ENCODE data around the gene MTCL1. TPM values are rescaled to one million over a fixed set of nuclear protein-coding genes. Genes with fewer than 3 reads are reported as not detected.

Gene MTCL1
- polyA plus RNA-seq, 3 donors: not detected

DNA sequence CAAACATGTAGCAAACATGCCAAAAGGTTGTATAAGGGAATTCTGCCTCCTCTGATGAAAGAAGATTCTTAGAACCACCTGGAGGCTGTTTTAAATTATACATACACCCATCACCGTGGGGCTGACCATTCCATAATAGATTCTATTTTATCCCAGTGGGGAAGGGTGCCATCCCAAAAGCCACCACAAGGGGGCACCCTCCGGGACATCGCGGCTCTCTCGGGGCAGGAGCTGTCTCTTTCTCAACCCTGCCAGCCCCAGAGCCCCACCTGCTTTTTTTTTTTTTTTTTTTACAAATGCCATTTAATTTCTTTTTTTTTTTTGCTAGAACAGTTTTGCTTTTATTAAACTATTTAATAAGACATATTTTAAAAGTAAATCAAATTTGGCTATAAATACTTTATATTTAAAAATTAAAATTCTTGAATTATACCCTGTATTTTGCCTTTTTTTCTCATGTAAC lies 8.6 kb upstream of the MTCL1 start:
- intact Hi-C loops (cut with micrococcal nuclease): loop anchor here (5.0 kb wide), 1 partner anchor 291 kb away; no protein-coding TSS in a partner anchor
- peaks cover 4 to 17% of the 10 kb centered on the region in 2 donors for H3K27me3 ChIP-seq (ENCODE audit: control insufficient read depth in 2 of 2, insufficient read depth in 2 of 2, low read length in 2 of 2)
- H4K20me1 ChIP-seq (ENCODE audit: insufficient read depth, low read length): no peaks in the 10 kb centered on the region
- no peaks in the 10 kb centered on the region for H3K36me3 Mint-ChIP-seq
- WGBS (ENCODE audit: insufficient coverage): no CpG with 5 or more reads among the region's 5 CpGs
- no peak overlapping the region for H3K27ac ChIP-seq (ENCODE audit: low read depth in 1 of 2, low read length in 2 of 2)
- H3K4me3 ChIP-seq (replicated peaks in 1 of 3; ENCODE audit: low read depth in 2 of 3, low read length in 3 of 3): no peak overlapping the region
- H3K9me3 Mint-ChIP-seq: peaks cover 0 to 3% (median 0%) of the 10 kb centered on the region in 7 donors
- H3K9ac ChIP-seq (ENCODE audit: insufficient read depth, low read length, poor library complexity, severe bottlenecking): no peak overlapping the region
- no peaks in the 10 kb centered on the region for H3K79me2 ChIP-seq (ENCODE audit: insufficient read depth, low read length)
- H3K4me2 ChIP-seq (replicated peaks; ENCODE audit: extremely low read depth, low read length, poor library complexity, severe bottlenecking): no peak overlapping the region
- H3K4me1 ChIP-seq (ENCODE audit: control insufficient read depth in 1 of 2, insufficient read depth in 2 of 2, low read length in 2 of 2): no peaks in the 10 kb centered on the region
- TF ChIP-seq, protein P1, sequence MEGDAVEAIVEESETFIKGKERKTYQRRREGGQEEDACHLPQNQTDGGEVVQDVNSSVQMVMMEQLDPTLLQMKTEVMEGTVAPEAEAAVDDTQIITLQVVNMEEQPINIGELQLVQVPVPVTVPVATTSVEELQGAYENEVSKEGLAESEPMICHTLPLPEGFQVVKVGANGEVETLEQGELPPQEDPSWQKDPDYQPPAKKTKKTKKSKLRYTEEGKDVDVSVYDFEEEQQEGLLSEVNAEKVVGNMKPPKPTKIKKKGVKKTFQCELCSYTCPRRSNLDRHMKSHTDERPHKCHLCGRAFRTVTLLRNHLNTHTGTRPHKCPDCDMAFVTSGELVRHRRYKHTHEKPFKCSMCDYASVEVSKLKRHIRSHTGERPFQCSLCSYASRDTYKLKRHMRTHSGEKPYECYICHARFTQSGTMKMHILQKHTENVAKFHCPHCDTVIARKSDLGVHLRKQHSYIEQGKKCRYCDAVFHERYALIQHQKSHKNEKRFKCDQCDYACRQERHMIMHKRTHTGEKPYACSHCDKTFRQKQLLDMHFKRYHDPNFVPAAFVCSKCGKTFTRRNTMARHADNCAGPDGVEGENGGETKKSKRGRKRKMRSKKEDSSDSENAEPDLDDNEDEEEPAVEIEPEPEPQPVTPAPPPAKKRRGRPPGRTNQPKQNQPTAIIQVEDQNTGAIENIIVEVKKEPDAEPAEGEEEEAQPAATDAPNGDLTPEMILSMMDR (IDR thresholded peaks at IDR 0.05): peak; percentile 93
- H2AFZ ChIP-seq (ENCODE audit: insufficient read depth, low read depth, low read length, poor library complexity, severe bottlenecking): no peak overlapping the region
- H3K9me3 ChIP-seq (replicated peaks in 1 of 2; ENCODE audit: control insufficient read depth in 1 of 2, insufficient read depth in 1 of 2, low read length in 2 of 2): no peaks in the 10 kb centered on the region
- no peaks in the 10 kb centered on the region for H3K36me3 ChIP-seq (replicated peaks in 1 of 2; ENCODE audit: control insufficient read depth in 1 of 2, insufficient read depth in 2 of 2, low read length in 2 of 2)
- peaks cover 3% of the 10 kb centered on the region for H3K4me1 Mint-ChIP-seq
- no peak overlapping the region for H3K4me3 Mint-ChIP-seq
- H3K27ac Mint-ChIP-seq: no peak overlapping the region
- DNase-seq: peak; percentile 53 to 64 (median 63)
- H3K27me3 Mint-ChIP-seq (ENCODE audit: low read depth in 3 of 3): peaks cover 8 to 24% (median 20%) of the 10 kb centered on the region in 3 donors

DNA sequence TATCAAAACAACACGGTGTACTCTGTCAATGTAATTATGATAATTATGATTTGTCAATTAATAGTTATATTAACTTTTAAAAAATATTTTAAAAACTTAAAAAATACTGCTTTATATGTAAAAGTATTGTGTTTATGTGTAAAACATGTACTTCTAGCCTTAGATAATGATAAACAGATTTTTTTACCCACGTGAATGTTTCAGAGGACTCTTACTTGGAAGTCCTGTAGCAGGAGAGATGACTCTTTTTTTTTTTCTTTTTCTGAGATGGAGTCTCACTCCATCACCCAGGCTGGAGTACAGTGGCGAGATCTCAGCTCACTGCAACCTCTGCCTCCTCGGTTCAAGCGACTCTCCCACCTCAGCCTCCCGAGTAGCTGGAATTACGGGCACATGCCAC lies 6.2 kb upstream of the MTCL1 start:
- Mint-ChIP-seq H3K27me3 (ENCODE audit: low read depth in 3 of 3) (peaks cover 29 to 46% (median 41%) of the 10 kb centered on the region in 3 donors), H3K4me3 (no peak overlapping the region), H3K9me3 (peaks cover 0 to 13% (median 0%) of the 10 kb centered on the region in 7 donors), H3K36me3 (peaks cover 0 to 3% of the 10 kb centered on the region in 2 donors), H3K27ac (no peak overlapping the region), H3K4me1 (peaks cover 15% of the 10 kb centered on the region)
- no peak overlapping the region for H3K9ac ChIP-seq (ENCODE audit: insufficient read depth, low read length, poor library complexity, severe bottlenecking)
- H3K27ac ChIP-seq (ENCODE audit: low read depth in 1 of 2, low read length in 2 of 2): no peak overlapping the region
- WGBS (ENCODE audit: insufficient coverage): no CpG with 5 or more reads among the region's 7 CpGs
- TF ChIP-seq, protein P1 (IDR thresholded peaks at IDR 0.05): no peak
- H3K4me2 ChIP-seq (replicated peaks; ENCODE audit: extremely low read depth, low read length, poor library complexity, severe bottlenecking): no peak overlapping the region
- no peak overlapping the region for H2AFZ ChIP-seq (ENCODE audit: insufficient read depth, low read depth, low read length, poor library complexity, severe bottlenecking)
- peaks cover 4 to 6% of the 10 kb centered on the region in 2 donors for H3K4me1 ChIP-seq (ENCODE audit: control insufficient read depth in 1 of 2, insufficient read depth in 2 of 2, low read length in 2 of 2)
- H3K4me3 ChIP-seq (replicated peaks in 1 of 3; ENCODE audit: low read depth in 2 of 3, low read length in 3 of 3): no peak overlapping the region
- peaks cover 3 to 10% of the 10 kb centered on the region in 2 donors for H3K9me3 ChIP-seq (replicated peaks in 1 of 2; ENCODE audit: control insufficient read depth in 1 of 2, insufficient read depth in 1 of 2, low read length in 2 of 2)
- DNase-seq: no peak
- H3K36me3 ChIP-seq (replicated peaks in 1 of 2; ENCODE audit: control insufficient read depth in 1 of 2, insufficient read depth in 2 of 2, low read length in 2 of 2): no peaks in the 10 kb centered on the region
- H3K79me2 ChIP-seq (ENCODE audit: insufficient read depth, low read length): no peaks in the 10 kb centered on the region
- intact Hi-C loops (cut with micrococcal nuclease): loop anchor here (5.0 kb wide), 1 partner anchor 288 kb away; no protein-coding TSS in a partner anchor
- H3K27me3 ChIP-seq (ENCODE audit: control insufficient read depth in 2 of 2, insufficient read depth in 2 of 2, low read length in 2 of 2): peaks cover 22 to 40% of the 10 kb centered on the region in 2 donors
- no peaks in the 10 kb centered on the region for H4K20me1 ChIP-seq (ENCODE audit: insufficient read depth, low read length)
